GM20431 (cell line): ENCODE data around the gene CHN1.

Experiments
- in situ Hi-C: fragments of 300-500 bp; cut with MseI, MboI; formaldehyde crosslinking; loops from one replicate; pipeline ENCODE4 v1.15.0; 2020; ENCODE audit warnings: low sequenced_read_pairs; ENCODE audit not compliant: unreplicated experiment

CHN1 gene

GRCh38 chr2:174888146-174888545 lies 117.0 kb downstream of the CHN1 start:
- in situ Hi-C loops, result no loop called here

GRCh38 chr2:174882416-174882815 lies 122.8 kb downstream of the CHN1 start:
- in situ Hi-C loops, result no loop called here

GRCh38 chr2:174881678-174882077 lies 123.5 kb downstream of the CHN1 start:
- in situ Hi-C loops, result no loop called here

GRCh38 chr2:174878537-174879147 lies 126.5 kb downstream of the CHN1 start:
- in situ Hi-C loops, result no loop called here

- in situ Hi-C loops, result no loop called here
Observed at GRCh38 chr2:174877751-174878150, 127.4 kb downstream of the CHN1 start.

GRCh38 chr2:174877301-174877700 lies 127.9 kb downstream of the CHN1 start:
- in situ Hi-C loops, result no loop called here

GRCh38 chr2:174874085-174874484 lies 131.1 kb downstream of the CHN1 start:
- in situ Hi-C loops, result no loop called here

- in situ Hi-C loops, result no loop called here
Observed at GRCh38 chr2:174873471-174873870, 131.7 kb downstream of the CHN1 start.

- in situ Hi-C loops, result no loop called here
Observed at GRCh38 chr2:174870787-174871186, 134.4 kb downstream of the CHN1 start.

GRCh38 chr2:174868878-174869277 lies 136.3 kb downstream of the CHN1 start:
- in situ Hi-C loops, result no loop called here

GRCh38 chr2:174866421-174866820 lies 138.8 kb downstream of the CHN1 start:
- in situ Hi-C loops, result no loop called here

GRCh38 chr2:174863183-174863582 lies 142.0 kb downstream of the CHN1 start:
- in situ Hi-C loops, result no loop called here

GRCh38 chr2:174859563-174860169 lies 145.5 kb downstream of the CHN1 start:
- in situ Hi-C loops, result no loop called here

GRCh38 chr2:174858745-174859144 lies 146.4 kb downstream of the CHN1 start:
- in situ Hi-C loops, result no loop called here

- in situ Hi-C loops, result no loop called here
Observed at GRCh38 chr2:174856447-174856846, 148.7 kb downstream of the CHN1 start.

- in situ Hi-C loops, result no loop called here
Observed at GRCh38 chr2:174846941-174847938, 157.9 kb downstream of the CHN1 start.

GRCh38 chr2:174846218-174846617 lies 159.0 kb downstream of the CHN1 start:
- in situ Hi-C loops, result no loop called here

GRCh38 chr2:174844295-174844708 lies 160.9 kb downstream of the CHN1 start:
- in situ Hi-C loops, result no loop called here

- in situ Hi-C loops, result no loop called here
Observed at GRCh38 chr2:174842496-174842895, 162.7 kb downstream of the CHN1 start.

GRCh38 chr2:174841936-174842335 lies 163.2 kb downstream of the CHN1 start:
- in situ Hi-C loops, result no loop called here

GRCh38 chr2:174841350-174841749 lies 163.8 kb downstream of the CHN1 start:
- in situ Hi-C loops, result no loop called here
